Mesenchymal stem cell (in vitro differentiated cells and primary cell): ENCODE measurements around the gene ACRBP.

ENCODE experiments used
- DNase-seq: peaks from one replicate; pipeline ENCODE4 v3.0.0-alpha.2; 2013
- H2AFZ ChIP-seq: one replicate; pipeline ENCODE4 v1.6.1; 2013; ENCODE audit warnings: low read depth, mild to moderate bottlenecking, control low read depth, inconsistent platforms, low read length, moderate library complexity
- H2AK5ac ChIP-seq: 2 replicates; pipeline ENCODE4 v1.6.1; 2013; ENCODE audit warnings: low read length, moderate library complexity, mild to moderate bottlenecking, inconsistent platforms; ENCODE audit not compliant: severe bottlenecking
- H2BK120ac ChIP-seq: one replicate; pipeline ENCODE4 v1.6.1; 2013; ENCODE audit warnings: low read depth, mild to moderate bottlenecking, inconsistent platforms, low read length, moderate library complexity
- H2BK12ac ChIP-seq, 2 experiments: one replicate each; pipeline ENCODE4 v1.6.1; 2013; ENCODE audit warnings: inconsistent platforms in 2 of 2, low read length in 2 of 2, mild to moderate bottlenecking in 2 of 2, moderate library complexity in 2 of 2, control low read depth in 1 of 2
- H2BK15ac ChIP-seq: one replicate; pipeline ENCODE4 v1.6.1; 2013; ENCODE audit warnings: mild to moderate bottlenecking, low read depth, inconsistent platforms; ENCODE audit not compliant: poor library complexity, severe bottlenecking
- H2BK5ac ChIP-seq: 2 replicates; pipeline ENCODE4 v1.6.1; 2013; ENCODE audit warnings: low read depth, mild to moderate bottlenecking, low read length, control low read depth, inconsistent platforms; ENCODE audit not compliant: poor library complexity, severe bottlenecking
- H3K14ac ChIP-seq, 2 experiments: one replicate each; pipeline ENCODE4 v1.6.1; 2013; ENCODE audit warnings: inconsistent platforms in 2 of 2, low read length in 2 of 2, control low read depth in 1 of 2, mild to moderate bottlenecking in 1 of 2, moderate library complexity in 1 of 2
- H3K18ac ChIP-seq, 2 experiments: one replicate each; pipeline ENCODE4 v1.6.1; 2013; ENCODE audit warnings: inconsistent platforms in 2 of 2, low read length in 2 of 2, control low read depth in 1 of 2, low read depth in 1 of 2, mild to moderate bottlenecking in 1 of 2
- H3K23ac ChIP-seq, 2 experiments: one replicate each; pipeline ENCODE4 v1.6.1; 2013; ENCODE audit warnings: inconsistent platforms in 2 of 2, low read length in 2 of 2, mild to moderate bottlenecking in 2 of 2, moderate library complexity in 2 of 2, control low read depth in 1 of 2
- H3K27ac ChIP-seq: 2 replicates; pipeline ENCODE4 v1.5.1; 2013; ENCODE audit warnings: mild to moderate bottlenecking, moderate library complexity, low read length, control low read depth, inconsistent platforms; ENCODE audit not compliant: poor library complexity, severe bottlenecking
- H3K27me3 ChIP-seq, 2 experiments: 2 replicates each; pipeline versions ENCODE4 v1.6.1 to v1.7.0; 2013; ENCODE audit warnings: low read length in 2 of 2, mild to moderate bottlenecking in 2 of 2, moderate library complexity in 2 of 2, control low read depth in 1 of 2, inconsistent platforms in 1 of 2; ENCODE audit not compliant: control insufficient read depth in 1 of 2, insufficient read depth in 1 of 2
- H3K36me3 ChIP-seq, 2 experiments: 2 replicates each; pipeline versions ENCODE4 v1.6.1 to v1.7.0; 2013; ENCODE audit warnings: low read length in 2 of 2, control low read depth in 1 of 2, inconsistent platforms in 1 of 2, low read depth in 1 of 2, mild to moderate bottlenecking in 1 of 2; ENCODE audit not compliant: insufficient read depth in 2 of 2, control insufficient read depth in 1 of 2
- H3K4ac ChIP-seq, 2 experiments: one replicate each; pipeline ENCODE4 v1.6.1; 2013; ENCODE audit warnings: inconsistent platforms in 2 of 2, low read length in 2 of 2, mild to moderate bottlenecking in 2 of 2, moderate library complexity in 2 of 2, control low read depth in 1 of 2, low read depth in 1 of 2
- H3K4me1 ChIP-seq: 2 replicates; pipeline ENCODE4 v1.6.1; 2013; ENCODE audit warnings: low read depth, low read length, control low read depth; ENCODE audit not compliant: control insufficient read depth, insufficient read depth
- H3K4me2 ChIP-seq: 2 replicates; pipeline ENCODE4 v1.6.1; 2013; ENCODE audit warnings: low read length, mild to moderate bottlenecking, inconsistent platforms; ENCODE audit not compliant: poor library complexity, severe bottlenecking
- H3K4me3 ChIP-seq, 2 experiments: 2 replicates each; pipeline versions ENCODE4 v1.5.1 to v1.7.0; 2013; ENCODE audit warnings: low read length in 2 of 2, mild to moderate bottlenecking in 2 of 2, control low read depth in 1 of 2, low read depth in 1 of 2; ENCODE audit not compliant: insufficient read depth in 1 of 2
- H3K79me1 ChIP-seq: replicated peaks from 2 replicates; pipeline ENCODE4 v1.6.1; 2013; ENCODE audit warnings: mild to moderate bottlenecking, control low read depth, low read length, inconsistent platforms; ENCODE audit not compliant: poor library complexity, severe bottlenecking
- H3K9ac ChIP-seq: 2 replicates; pipeline ENCODE4 v1.7.0; 2013; ENCODE audit warnings: mild to moderate bottlenecking, low read length, moderate library complexity
- H3K9me3 ChIP-seq: 2 replicates; pipeline ENCODE4 v1.7.0; 2013; ENCODE audit warnings: mild to moderate bottlenecking, low read length; ENCODE audit not compliant: control insufficient read depth
- H4K8ac ChIP-seq: one replicate; pipeline ENCODE4 v1.6.1; 2013; ENCODE audit warnings: inconsistent platforms, mild to moderate bottlenecking, low read length, moderate library complexity
- H4K91ac ChIP-seq: one replicate; pipeline ENCODE4 v1.6.1; 2013; ENCODE audit warnings: mild to moderate bottlenecking, low read length, inconsistent platforms
- WGBS: methylation state at CpG from one replicate; pipeline ENCODE4 v1.1.7; 2013; ENCODE audit warnings: mixed read lengths; 5-methylcytosine and 5-hydroxymethylcytosine counted together

ACRBP gene

DNA sequence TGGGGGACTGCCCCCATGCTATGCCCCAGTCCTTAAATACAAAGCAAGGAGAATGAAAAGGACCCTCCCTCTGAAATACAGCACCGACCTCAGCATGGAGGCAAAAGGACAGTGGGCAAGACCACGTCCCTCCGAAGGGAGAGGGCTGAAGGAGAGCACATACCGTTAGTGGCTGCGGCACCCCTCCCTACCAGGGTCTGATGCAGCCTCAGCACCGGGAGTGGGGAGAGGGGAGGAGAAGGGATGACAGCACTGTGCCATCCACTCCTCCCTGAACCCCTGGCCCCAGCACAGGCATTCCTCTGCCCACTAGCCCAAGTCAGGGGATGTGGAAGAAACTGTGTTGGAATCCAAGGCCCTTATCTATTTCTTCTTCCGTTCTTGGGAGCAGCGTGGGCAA is 3.6 kb upstream of the ACRBP start:
- Histone ChIP-seq H3K4me2 (no peak overlapping the region), H3K36me3 (peaks cover 62 to 70% of the 10 kb centered on the region in 2 experiments), H3K9ac (no peak overlapping the region), H2AFZ (no peak overlapping the region), H3K27ac (no peak overlapping the region), H2AK5ac (no peak overlapping the region), H3K23ac (no peak overlapping the region), H3K4me1 (no peaks in the 10 kb centered on the region), H3K4ac (no peak overlapping the region), H2BK120ac (no peak overlapping the region), H2BK15ac (no peak overlapping the region), H2BK5ac (no peak overlapping the region), H3K79me1 (peaks cover 5% of the 10 kb centered on the region), H3K27me3 (peaks cover 0 to 4% of the 10 kb centered on the region in 2 experiments), H3K9me3 (no peaks in the 10 kb centered on the region), H4K91ac (no peak overlapping the region), H3K14ac (no peak overlapping the region), H3K4me3 (no peak overlapping the region), H2BK12ac (no peak overlapping the region), H4K8ac (no peak overlapping the region), H3K18ac (no peak overlapping the region)
- WGBS = 96% methylated on average over 5 of the region's 8 CpGs
- no peak for DNase-seq

DNA sequence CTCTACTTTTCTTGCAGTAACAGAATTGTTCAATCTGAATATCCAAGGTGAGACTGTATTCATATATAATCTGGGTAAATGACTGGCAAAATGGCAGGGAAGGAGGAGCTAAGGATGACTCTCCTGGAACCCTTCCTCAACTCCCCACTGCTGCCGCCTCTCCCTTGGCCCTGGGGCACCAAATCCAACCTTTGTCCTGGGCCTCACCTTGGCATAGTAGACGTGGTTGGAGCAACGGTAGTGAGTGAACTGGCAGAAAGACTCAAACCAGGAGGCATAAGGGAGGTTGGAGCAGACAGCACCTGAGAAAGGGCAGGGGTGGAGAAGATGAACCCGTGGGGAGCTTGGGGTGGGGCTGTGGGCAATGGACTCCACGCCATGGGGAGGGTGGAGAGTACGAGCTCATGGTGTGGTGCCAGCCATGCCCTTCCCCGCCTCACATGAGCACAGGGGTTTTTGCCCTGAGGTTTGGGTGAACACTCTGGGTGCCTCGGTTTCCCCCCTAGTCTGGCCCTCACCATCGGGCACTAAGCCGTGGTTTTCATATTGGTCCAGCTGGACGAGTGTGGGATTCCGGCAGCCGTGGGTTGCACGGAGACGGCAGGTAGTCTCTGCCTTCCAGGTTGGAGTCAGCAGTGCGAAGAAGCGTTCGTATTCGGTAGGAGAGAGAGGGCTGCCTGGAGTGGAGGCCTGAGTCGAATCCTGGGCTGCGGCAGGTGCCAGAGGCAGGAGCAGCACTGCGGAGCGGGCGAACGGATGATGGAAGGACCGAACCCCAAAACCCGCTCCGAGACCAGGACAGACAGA is 753 bp downstream of the ACRBP start:
- Histone ChIP-seq H3K27me3 (peaks cover 0 to 6% of the 10 kb centered on the region in 2 experiments), H4K91ac (no peak overlapping the region), H3K14ac (no peak overlapping the region), H3K23ac (no peak overlapping the region), H3K9ac (peak overlapping the region; percentile 76), H4K8ac (peak overlapping the region; percentile 52), H3K79me1 (peaks cover 2% of the 10 kb centered on the region), H3K4me2 (no peak overlapping the region), H2BK12ac (no peak overlapping the region), H2AFZ (peak overlapping the region; percentile 57), H2BK5ac (no peak overlapping the region), H2AK5ac (no peak overlapping the region), H2BK120ac (no peak overlapping the region), H3K27ac (no peak overlapping the region), H2BK15ac (no peak overlapping the region), H3K18ac (no peak overlapping the region), H3K4me1 (no peaks in the 10 kb centered on the region), H3K4ac (no peak overlapping the region), H3K36me3 (peaks cover 26 to 50% of the 10 kb centered on the region in 2 experiments), H3K4me3 (peak overlapping the region in 1 of 2 experiments; percentile 77), H3K9me3 (peaks cover 31% of the 10 kb centered on the region)
- 82% methylated on average over 28 of the region's 28 CpGs for WGBS
- DNase-seq = no peak

DNA sequence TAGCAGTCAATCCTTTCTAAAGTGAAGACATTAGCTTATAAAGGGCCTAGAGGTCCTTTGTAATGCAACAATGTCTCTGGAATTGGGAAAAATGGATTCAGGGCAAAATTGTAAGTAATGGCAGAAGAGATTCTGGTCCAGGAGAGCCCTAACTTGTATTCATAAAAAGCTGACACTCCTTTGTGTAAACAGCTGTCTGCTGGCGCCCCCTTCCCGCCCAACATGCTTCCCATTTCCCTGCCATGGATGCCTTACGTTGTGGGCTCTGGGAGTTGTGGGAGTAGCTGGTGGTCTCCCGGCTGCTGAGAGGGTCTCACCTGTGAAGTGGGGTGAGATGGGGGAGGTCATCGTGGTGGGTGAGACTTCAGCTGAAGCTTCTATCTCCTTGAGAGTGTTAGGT is 2.3 kb downstream of the ACRBP start:
- Histone ChIP-seq H3K9ac (no peak overlapping the region), H3K36me3 (peaks cover 10 to 34% of the 10 kb centered on the region in 2 experiments), H3K27ac (no peak overlapping the region), H2BK120ac (no peak overlapping the region), H3K23ac (no peak overlapping the region), H3K79me1 (no peaks in the 10 kb centered on the region), H2BK5ac (no peak overlapping the region), H3K4ac (no peak overlapping the region), H3K14ac (no peak overlapping the region), H3K4me1 (no peaks in the 10 kb centered on the region), H2BK15ac (no peak overlapping the region), H2BK12ac (no peak overlapping the region), H2AK5ac (no peak overlapping the region), H3K4me3 (no peak overlapping the region), H3K27me3 (peaks cover 5 to 20% of the 10 kb centered on the region in 2 experiments), H3K4me2 (no peak overlapping the region), H4K91ac (no peak overlapping the region), H3K9me3 (peaks cover 40% of the 10 kb centered on the region), H4K8ac (no peak overlapping the region), H3K18ac (no peak overlapping the region), H2AFZ (no peak overlapping the region)
- no peak for DNase-seq
- 43% methylated on average over 5 of the region's 5 CpGs for WGBS

DNA sequence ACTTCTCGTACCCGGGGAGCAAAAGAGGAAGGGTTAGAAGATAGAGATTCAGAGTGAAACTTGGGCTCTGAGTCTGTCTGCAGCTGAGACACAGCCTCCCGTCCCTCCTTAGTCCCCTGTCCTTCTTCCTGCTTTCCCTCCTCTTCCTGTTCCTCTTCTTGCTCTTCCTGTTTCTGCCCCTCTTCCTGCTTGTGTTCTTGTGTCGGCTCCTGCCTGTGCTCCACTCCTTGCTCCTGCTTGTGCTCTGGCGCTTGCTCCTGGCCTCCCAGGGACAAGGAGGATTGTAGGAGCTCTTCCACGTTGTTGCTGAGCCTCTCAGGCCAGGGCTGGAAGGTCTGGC is 3.0 kb downstream of the ACRBP start:
- H2AK5ac ChIP-seq = no peak overlapping the region
- no peak overlapping the region for H3K23ac ChIP-seq
- no peak overlapping the region for H4K8ac ChIP-seq
- H3K9ac ChIP-seq = no peak overlapping the region
- no peak overlapping the region for H3K4me3 ChIP-seq
- H3K36me3 ChIP-seq = peaks cover 8 to 31% of the 10 kb centered on the region in 2 experiments
- no peak overlapping the region for H2BK12ac ChIP-seq
- H3K79me1 ChIP-seq = no peaks in the 10 kb centered on the region
- DNase-seq = no peak
- H3K27ac ChIP-seq = no peak overlapping the region
- H2BK15ac ChIP-seq = no peak overlapping the region
- H3K9me3 ChIP-seq = peaks cover 40% of the 10 kb centered on the region
- no peak overlapping the region for H4K91ac ChIP-seq
- H3K18ac ChIP-seq = no peak overlapping the region
- H2BK120ac ChIP-seq = no peak overlapping the region
- H3K4ac ChIP-seq = no peak overlapping the region
- no peaks in the 10 kb centered on the region for H3K4me1 ChIP-seq
- no peak overlapping the region for H2BK5ac ChIP-seq
- 68% methylated on average over 6 of the region's 6 CpGs for WGBS
- peaks cover 9 to 27% of the 10 kb centered on the region in 2 experiments for H3K27me3 ChIP-seq
- no peak overlapping the region for H3K4me2 ChIP-seq
- H2AFZ ChIP-seq = no peak overlapping the region
- H3K14ac ChIP-seq = no peak overlapping the region
